ENCODE measurements around the gene NHSL1.

DNA sequence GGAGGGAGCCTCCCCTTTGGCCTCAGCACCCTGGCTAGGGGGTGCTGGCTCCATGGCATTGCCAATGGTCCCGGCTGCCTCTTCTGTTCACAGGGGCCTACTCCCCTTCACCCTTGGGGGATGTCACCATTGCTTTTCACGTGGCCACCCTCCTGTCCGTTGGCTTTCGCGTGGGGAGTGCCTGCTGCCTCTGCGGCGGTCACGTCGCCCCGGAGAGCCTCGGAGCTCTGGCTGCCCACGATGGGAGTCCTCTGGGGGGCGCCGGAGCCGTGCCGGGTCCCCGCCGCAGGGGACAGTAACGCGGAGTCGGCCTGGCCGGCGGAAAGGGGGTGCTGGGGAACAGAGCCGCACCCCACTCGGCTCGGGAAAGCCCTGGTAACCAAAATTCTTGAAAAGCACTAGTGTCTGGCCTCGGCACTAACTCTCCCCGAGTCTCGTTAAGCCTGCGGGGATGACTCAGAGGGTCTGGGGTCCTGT, 95.9 kb downstream of the NHSL1 start:
- TF ChIP-seq PPARA (CRISPR knock-in tag; IDR thresholded peaks at IDR 0.05; ENCODE audit: borderline replicate concordance) (no peak), ARNTL (CRISPR knock-in tag; IDR thresholded peaks at IDR 0.05; ENCODE audit: borderline replicate concordance, low read depth) (no peak), CREB5 (CRISPR knock-in tag; IDR thresholded peaks at IDR 0.05; ENCODE audit: low read depth) (no peak), CSDC2 (CRISPR knock-in tag; IDR thresholded peaks at IDR 0.05) (no peak), BACH2 (CRISPR knock-in tag; IDR thresholded peaks at IDR 0.05; ENCODE audit: borderline replicate concordance) (no peak), SNAI2 (CRISPR knock-in tag; IDR thresholded peaks at IDR 0.05) (no peak), ZFP3 (CRISPR knock-in tag; IDR thresholded peaks at IDR 0.05) (no peak), RARB (CRISPR knock-in tag; IDR thresholded peaks at IDR 0.05) (no peak), TCF4 (CRISPR knock-in tag; IDR thresholded peaks at IDR 0.05; ENCODE audit: borderline replicate concordance) (no peak), OSR1 (CRISPR knock-in tag; IDR thresholded peaks at IDR 0.05) (no peak)
- TF ChIP-seq, protein P1, sequence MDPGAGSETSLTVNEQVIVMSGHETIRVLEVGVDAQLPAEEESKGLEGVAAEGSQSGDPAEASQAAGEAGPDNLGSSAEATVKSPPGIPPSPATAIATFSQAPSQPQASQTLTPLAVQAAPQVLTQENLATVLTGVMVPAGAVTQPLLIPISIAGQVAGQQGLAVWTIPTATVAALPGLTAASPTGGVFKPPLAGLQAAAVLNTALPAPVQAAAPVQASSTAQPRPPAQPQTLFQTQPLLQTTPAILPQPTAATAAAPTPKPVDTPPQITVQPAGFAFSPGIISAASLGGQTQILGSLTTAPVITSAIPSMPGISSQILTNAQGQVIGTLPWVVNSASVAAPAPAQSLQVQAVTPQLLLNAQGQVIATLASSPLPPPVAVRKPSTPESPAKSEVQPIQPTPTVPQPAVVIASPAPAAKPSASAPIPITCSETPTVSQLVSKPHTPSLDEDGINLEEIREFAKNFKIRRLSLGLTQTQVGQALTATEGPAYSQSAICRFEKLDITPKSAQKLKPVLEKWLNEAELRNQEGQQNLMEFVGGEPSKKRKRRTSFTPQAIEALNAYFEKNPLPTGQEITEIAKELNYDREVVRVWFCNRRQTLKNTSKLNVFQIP (CRISPR knock-in tag; IDR thresholded peaks at IDR 0.05; ENCODE audit: borderline replicate concordance, low read depth), result no peak
- TF ChIP-seq, protein P2, sequence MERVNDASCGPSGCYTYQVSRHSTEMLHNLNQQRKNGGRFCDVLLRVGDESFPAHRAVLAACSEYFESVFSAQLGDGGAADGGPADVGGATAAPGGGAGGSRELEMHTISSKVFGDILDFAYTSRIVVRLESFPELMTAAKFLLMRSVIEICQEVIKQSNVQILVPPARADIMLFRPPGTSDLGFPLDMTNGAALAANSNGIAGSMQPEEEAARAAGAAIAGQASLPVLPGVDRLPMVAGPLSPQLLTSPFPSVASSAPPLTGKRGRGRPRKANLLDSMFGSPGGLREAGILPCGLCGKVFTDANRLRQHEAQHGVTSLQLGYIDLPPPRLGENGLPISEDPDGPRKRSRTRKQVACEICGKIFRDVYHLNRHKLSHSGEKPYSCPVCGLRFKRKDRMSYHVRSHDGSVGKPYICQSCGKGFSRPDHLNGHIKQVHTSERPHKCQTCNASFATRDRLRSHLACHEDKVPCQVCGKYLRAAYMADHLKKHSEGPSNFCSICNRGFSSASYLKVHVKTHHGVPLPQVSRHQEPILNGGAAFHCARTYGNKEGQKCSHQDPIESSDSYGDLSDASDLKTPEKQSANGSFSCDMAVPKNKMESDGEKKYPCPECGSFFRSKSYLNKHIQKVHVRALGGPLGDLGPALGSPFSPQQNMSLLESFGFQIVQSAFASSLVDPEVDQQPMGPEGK (CRISPR knock-in tag; IDR thresholded peaks at IDR 0.05; ENCODE audit: borderline replicate concordance), result no peak

Measured in SK-N-SH treated with all-trans-retinoic acid at 6 μM for 48 hours (cell line).